Spleen (tissue), 11 donors: ENCODE measurements around the gene PIKFYVE. TPM values are rescaled to one million over a fixed set of nuclear protein-coding genes. Genes with fewer than 3 reads are reported as not detected.

Source experiments
- DNase-seq: peaks from one replicate; pipeline ENCODE4 v3.0.0-alpha.2; 2020
- H3K27ac ChIP-seq, 8 donors: fragments of 200-600 bp; sonication (generic) in 7 of 8; 1 replicate in 4 of 8; 2 replicates in 4 of 8; pipeline versions ENCODE4 v1.5.0 to v1.8.0; 2016 to 2021; ENCODE audit warnings: inconsistent platforms in 4 of 8, mild to moderate bottlenecking in 4 of 8, moderate library complexity in 1 of 8
- H3K27me3 ChIP-seq, 7 donors: fragments of 200-600 bp; sonication (generic) in 6 of 7; replicated peaks in 1 of 7; 1 replicate in 4 of 7; 2 replicates in 3 of 7; pipeline versions ENCODE4 v1.5.0 to v1.8.0; 2016 to 2021; ENCODE audit warnings: inconsistent platforms in 3 of 7, mild to moderate bottlenecking in 1 of 7
- H3K36me3 ChIP-seq, 6 donors: fragments of 200-600 bp; sonication (generic) in 5 of 6; 1 replicate in 4 of 6; 2 replicates in 2 of 6; pipeline versions ENCODE4 v1.5.0 to v1.8.0; 2016 to 2021; ENCODE audit warnings: inconsistent platforms in 2 of 6
- H3K4me1 ChIP-seq, 6 donors: fragments of 200-600 bp; sonication (generic) in 5 of 6; 1 replicate in 3 of 6; 2 replicates in 3 of 6; pipeline versions ENCODE4 v1.5.0 to v1.8.0; 2016 to 2021; ENCODE audit warnings: inconsistent platforms in 3 of 6
- H3K4me3 ChIP-seq, 8 donors: fragments of 200-600 bp; sonication (generic) in 7 of 8; 1 replicate in 4 of 8; 2 replicates in 4 of 8; pipeline versions ENCODE4 v1.5.0 to v1.8.0; 2016 to 2021; ENCODE audit warnings: inconsistent platforms in 4 of 8, mild to moderate bottlenecking in 4 of 8, moderate library complexity in 2 of 8
- H3K9me3 ChIP-seq, 8 donors: fragments of 200-600 bp; sonication (generic) in 7 of 8; 1 replicate in 4 of 8; 2 replicates in 4 of 8; pipeline versions ENCODE4 v1.5.0 to v1.8.0; 2016 to 2021; ENCODE audit warnings: inconsistent platforms in 4 of 8
- CTCF ChIP-seq, 11 experiments: fragments of 200-600 bp in 7 of 11; fragments of 450-650 bp in 4 of 11; sonication (generic) in 4 of 11; IDR thresholded peaks in 8 of 11; conservative IDR thresholded peaks in 3 of 11; 1 replicate in 7 of 11; 2 replicates in 4 of 11; pipeline versions ENCODE4 v1.4.0 to v1.8.0; 2016 to 2021; ENCODE audit warnings: antibody characterized with exemption in 11 of 11, inconsistent platforms in 4 of 11, mild to moderate bottlenecking in 1 of 11
- POLR2A ChIP-seq, 3 donors: fragments of 450-650 bp; IDR thresholded peaks; one replicate each; pipeline ENCODE4 v1.5.1; 2017; ENCODE audit warnings: antibody characterized with exemption in 3 of 3, mild to moderate bottlenecking in 1 of 3
- POLR2AphosphoS5 ChIP-seq, 3 donors: sonication (generic); formaldehyde crosslinking; IDR thresholded peaks; one replicate each; pipeline ENCODE4 v1.5.1; 2017; ENCODE audit warnings: antibody characterized with exemption in 3 of 3
- WGBS, 5 donors: extraction: QIAGEN DNeasy Blood & Tissue Kit in 3 of 5; methylation state at CpG; one replicate each; pipeline versions ENCODE4 v1.1.5 to v1.1.7; 2013 to 2018; 5-methylcytosine and 5-hydroxymethylcytosine counted together
- intact Hi-C: fragments of 100-400 bp; cut with DNase I; formaldehyde crosslinking; loops from one replicate; pipeline ENCODE4 v1.15.0; 2023; ENCODE audit warnings: low total_unique reads
- polyA plus RNA-seq, 3 donors: library from polyadenylated mRNA; stranded (reverse); fragments of 200-250 nt; gene quantifications; one replicate each; pipeline ENCODE4 v1.2.1, GENCODE V29; 2013
- total RNA-seq, 7 donors: library from RNA; depleted of rRNA in 3 of 7; stranded (reverse); fragments of >200 nt in 3 of 7; fragmentation: NEBNext Ultra II Directional in 4 of 7; extraction: Animal tissue kit (Norgen Biotek cat#: 25700) in 4 of 7; gene quantifications; one replicate each; pipeline versions ENCODE4 v1.1.0 to v1.2.1, GENCODE V29; 2016 to 2021
- donor health status: healthy with polysubstance abuse.
- donor health status: DM: no; HTN: no; CAD: no; lungs with moderate emphysema.
- donor health status: DM: no; HTN: no; CAD: no.
- donor health status: Bipolar disorder and iron deficiency.
- donor health status: healthy.
- donor health status: DM: no; HTN: no; CAD: no.
- donor health status: DM: yes; HTN: yes; CAD: no.

Gene PIKFYVE
- total and polyA plus RNA-seq, 10 donors, result 7.3 to 68.7 (median 52.7) TPM

- DNase-seq, result no peak
- H3K27ac ChIP-seq, result peak overlapping the region in 7 of 8 donors; percentile 0 to 83 (median 58)
Observed at GRCh38 chr2:208315081-208315788, 49.2 kb downstream of the PIKFYVE start.

GRCh38 chr2:208318127-208318526 lies 52.1 kb downstream of the PIKFYVE start:
- intact Hi-C loops, result no loop called here
- TF ChIP-seq CTCF (IDR thresholded peaks at IDR 0.05 in 8 of 11, conservative IDR thresholded peaks at IDR 0.05 in 3 of 11), result no peak
- no peak for TF ChIP-seq POLR2AphosphoS5 (IDR thresholded peaks at IDR 0.05)
- TF ChIP-seq POLR2A (IDR thresholded peaks at IDR 0.05), result no peak
- H3K36me3 ChIP-seq, result peaks cover 0 to 92% (median 41%) of the 10 kb centered on the region in 6 donors

More at GRCh38 chr2:208315081-208315788, 49.2 kb downstream of the PIKFYVE start:
- no peaks in the 10 kb centered on the region for H3K27me3 ChIP-seq
- 66 to 77% (median 68%) methylated on average over 8 of the region's 8 CpGs for WGBS, 5 donors
- no peaks in the 10 kb centered on the region for H3K9me3 ChIP-seq
- H3K4me3 ChIP-seq, result peak overlapping the region in 1 of 8 donors; percentile 26
- peaks cover 0 to 90% (median 35%) of the 10 kb centered on the region in 6 donors for H3K36me3 ChIP-seq
- H3K4me1 ChIP-seq, result peaks cover 3 to 72% (median 19%) of the 10 kb centered on the region in 6 donors
- TF ChIP-seq CTCF (IDR thresholded peaks at IDR 0.05 in 8 of 11, conservative IDR thresholded peaks at IDR 0.05 in 3 of 11) (no peak), POLR2AphosphoS5 (IDR thresholded peaks at IDR 0.05) (peak in 1 of 3 donors; percentile 51), POLR2A (IDR thresholded peaks at IDR 0.05) (peak in 1 of 3 donors; percentile 34)
- intact Hi-C loops, result no loop called here

GRCh38 chr2:208319391-208319790 lies 53.3 kb downstream of the PIKFYVE start:
- no peak for TF ChIP-seq POLR2AphosphoS5 (IDR thresholded peaks at IDR 0.05)
- no peak for TF ChIP-seq CTCF (IDR thresholded peaks at IDR 0.05 in 8 of 11, conservative IDR thresholded peaks at IDR 0.05 in 3 of 11)
- no peak for TF ChIP-seq POLR2A (IDR thresholded peaks at IDR 0.05)
- WGBS, 5 donors, result 58 to 79% (median 59%) methylated on average over 2 of the region's 2 CpGs
- H3K27me3 ChIP-seq, result no peaks in the 10 kb centered on the region
- no peak for DNase-seq
- H3K36me3 ChIP-seq, result peaks cover 0 to 92% (median 41%) of the 10 kb centered on the region in 6 donors
- peaks cover 3 to 59% (median 27%) of the 10 kb centered on the region in 6 donors for H3K4me1 ChIP-seq
- no peaks in the 10 kb centered on the region for H3K9me3 ChIP-seq
- intact Hi-C loops, result no loop called here
- H3K4me3 ChIP-seq, result no peak overlapping the region
- H3K27ac ChIP-seq, result peak overlapping the region in 5 of 8 donors; percentile 24 to 67 (median 49)

More at GRCh38 chr2:208318127-208318526, 52.1 kb downstream of the PIKFYVE start:
- no peak for DNase-seq
- peak overlapping the region in 5 of 8 donors; percentile 35 to 67 (median 55) for H3K27ac ChIP-seq
- no peaks in the 10 kb centered on the region for H3K9me3 ChIP-seq
- 80 to 95% (median 94%) methylated on average over 2 of the region's 2 CpGs for WGBS, 5 donors
- peaks cover 3 to 68% (median 27%) of the 10 kb centered on the region in 6 donors for H3K4me1 ChIP-seq
- no peak overlapping the region for H3K4me3 ChIP-seq
- H3K27me3 ChIP-seq, result no peaks in the 10 kb centered on the region

- 42 to 73% (median 67%) methylated on average over 2 of the region's 2 CpGs for WGBS, 5 donors
- Histone ChIP-seq H3K4me3 (no peak overlapping the region), H3K9me3 (no peaks in the 10 kb centered on the region), H3K27me3 (no peaks in the 10 kb centered on the region), H3K4me1 (peaks cover 3 to 51% (median 27%) of the 10 kb centered on the region in 6 donors), H3K27ac (peak overlapping the region in 5 of 8 donors; percentile 31 to 67 (median 49)), H3K36me3 (peaks cover 2 to 92% (median 43%) of the 10 kb centered on the region in 6 donors)
- intact Hi-C loops, result no loop called here
- no peak for TF ChIP-seq POLR2A (IDR thresholded peaks at IDR 0.05)
- TF ChIP-seq CTCF (IDR thresholded peaks at IDR 0.05 in 8 of 11, conservative IDR thresholded peaks at IDR 0.05 in 3 of 11), result no peak
- TF ChIP-seq POLR2AphosphoS5 (IDR thresholded peaks at IDR 0.05), result no peak
- peak; percentile 78 for DNase-seq
Observed at GRCh38 chr2:208320686-208321085, 54.6 kb downstream of the PIKFYVE start.
